Adrenal gland (tissue), 12 donors: Measurements from ENCODE around the gene UBE2N. TPM values are rescaled to one million over a fixed set of nuclear protein-coding genes. Genes with fewer than 3 reads are reported as not detected.

Experiments
- DNase-seq, 7 donors: peaks; one replicate each; pipeline ENCODE4 v3.0.0-alpha.2; 2019 to 2020
- H3K27ac ChIP-seq, 5 donors: fragments of 200-600 bp; sonication (generic) in 4 of 5; 1 replicate in 3 of 5; 2 replicates in 2 of 5; pipeline versions ENCODE4 v1.5.1 to v1.8.0; 2016 to 2020; ENCODE audit warnings: mild to moderate bottlenecking in 1 of 5
- H3K27me3 ChIP-seq: fragments of 200-600 bp; 2 replicates; pipeline ENCODE4 v1.8.0; 2021
- H3K36me3 ChIP-seq, 2 donors: fragments of 200-600 bp; replicated peaks in 1 of 2; 1 replicate in 1 of 2; 2 replicates in 1 of 2; pipeline versions ENCODE4 v1.5.1 to v1.8.0; 2018 to 2022
- H3K4me1 ChIP-seq, 2 donors: fragments of 200-600 bp; replicated peaks in 1 of 2; 1 replicate in 1 of 2; 2 replicates in 1 of 2; pipeline versions ENCODE4 v1.5.1 to v1.8.0; 2018 to 2021
- H3K4me3 ChIP-seq, 4 donors: fragments of 200-600 bp; sonication (generic) in 3 of 4; one replicate each; pipeline ENCODE4 v1.5.1; 2016 to 2018
- H3K9me3 ChIP-seq, 3 donors: fragments of 200-600 bp; sonication (generic) in 1 of 3; replicated peaks in 1 of 3; 1 replicate in 2 of 3; 2 replicates in 1 of 3; pipeline versions ENCODE4 v1.5.1 to v1.8.0; 2016 to 2021
- POLR2A ChIP-seq, 2 donors: fragments of 450-650 bp; IDR thresholded peaks; one replicate each; pipeline ENCODE4 v1.6.1; 2017; ENCODE audit warnings: antibody characterized with exemption in 2 of 2, mild to moderate bottlenecking in 2 of 2, moderate library complexity in 1 of 2
- WGBS, 4 donors: extraction: QIAGEN DNeasy Blood & Tissue Kit in 2 of 4; methylation state at CpG; one replicate each; pipeline versions ENCODE4 v1.1.5 to v1.1.7; 2013 to 2017; 5-methylcytosine and 5-hydroxymethylcytosine counted together
- intact Hi-C, 2 donors: fragments of 100-400 bp; cut with DNase I; formaldehyde crosslinking; loops; one replicate each; pipeline versions ENCODE4 v1.14.1 to v1.15.0; 2022 to 2023
- polyA plus RNA-seq, 3 donors: library from polyadenylated mRNA; stranded (reverse); fragments of 200-250 nt in 2 of 3; fragments of 350-450 nt in 1 of 3; fragmentation: Illumina TruSeq in 1 of 3; extraction: RNeasy Lipid Tissue Mini Kit (QIAGEN cat#74804) in 1 of 3; gene quantifications; one replicate each; pipeline ENCODE4 v1.2.3, GENCODE V29; 2013 to 2014
- total RNA-seq, 9 donors: library from RNA; depleted of rRNA in 4 of 9; stranded (reverse); fragments of >200 nt in 4 of 9; fragments of 120-200 nt in 1 of 9; fragmentation: NEBNext Ultra II Directional in 1 of 9; extraction: Animal tissue kit (Norgen Biotek cat#: 25700) in 1 of 9; gene quantifications; one replicate each; pipeline versions ENCODE4 v1.1.0 to v1.2.4, GENCODE V29; 2013 to 2023
- TF ChIP-seq, protein P1 (sequence below), 6 experiments: fragments of 450-650 bp in 4 of 6; fragments of 200-600 bp in 2 of 6; sonication (generic) in 1 of 6; IDR thresholded peaks; 1 replicate in 5 of 6; 2 replicates in 1 of 6; pipeline versions ENCODE4 v1.5.1 to v1.8.0; 2016 to 2021; ENCODE audit warnings: antibody characterized with exemption in 6 of 6, mild to moderate bottlenecking in 2 of 6, moderate library complexity in 1 of 6
- donor health status: healthy with polysubstance abuse.
- donor health status: Bipolar disorder and iron deficiency.
- donor health status: DM: yes; HTN: yes; CAD: no.
- donor health status: DM: no; HTN: no; CAD: no.
- donor health status: DM: no; HTN: no; CAD: no.
- donor health status: DM: yes; HTN: yes; CAD: no.

UBE2N gene
- total and polyA plus RNA-seq, 12 donors, result 22.1 to 186 (median 68.5) TPM

DNA sequence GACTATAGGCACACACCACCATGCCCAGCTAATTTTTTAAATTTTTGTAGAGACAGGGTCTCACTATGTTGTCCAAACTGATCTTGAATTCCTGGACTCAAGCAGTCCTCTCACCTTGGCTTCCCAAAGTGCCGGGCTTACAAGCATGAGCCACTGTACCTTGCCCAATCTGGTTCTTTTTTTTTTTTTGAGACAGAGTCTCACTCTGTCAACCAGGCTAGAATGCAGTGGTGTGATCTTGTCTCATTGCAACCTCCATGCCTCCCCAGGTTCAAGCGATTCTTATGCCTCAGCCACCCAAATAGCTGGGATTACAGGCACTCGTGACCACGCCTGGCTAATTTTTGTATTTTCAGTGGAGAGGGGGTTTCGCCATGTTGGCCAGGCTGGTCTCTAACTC is 41.0 kb upstream of the UBE2N start:
- intact Hi-C loops, result no loop called here
- Histone ChIP-seq H3K4me1 (no peaks in the 10 kb centered on the region), H3K4me3 (no peak overlapping the region), H3K36me3 (peaks cover 0 to 55% of the 10 kb centered on the region in 2 donors), H3K27ac (no peak overlapping the region), H3K9me3 (no peaks in the 10 kb centered on the region), H3K27me3 (no peaks in the 10 kb centered on the region)
- TF ChIP-seq POLR2A (IDR thresholded peaks at IDR 0.05), result no peak
- TF ChIP-seq, protein P1, sequence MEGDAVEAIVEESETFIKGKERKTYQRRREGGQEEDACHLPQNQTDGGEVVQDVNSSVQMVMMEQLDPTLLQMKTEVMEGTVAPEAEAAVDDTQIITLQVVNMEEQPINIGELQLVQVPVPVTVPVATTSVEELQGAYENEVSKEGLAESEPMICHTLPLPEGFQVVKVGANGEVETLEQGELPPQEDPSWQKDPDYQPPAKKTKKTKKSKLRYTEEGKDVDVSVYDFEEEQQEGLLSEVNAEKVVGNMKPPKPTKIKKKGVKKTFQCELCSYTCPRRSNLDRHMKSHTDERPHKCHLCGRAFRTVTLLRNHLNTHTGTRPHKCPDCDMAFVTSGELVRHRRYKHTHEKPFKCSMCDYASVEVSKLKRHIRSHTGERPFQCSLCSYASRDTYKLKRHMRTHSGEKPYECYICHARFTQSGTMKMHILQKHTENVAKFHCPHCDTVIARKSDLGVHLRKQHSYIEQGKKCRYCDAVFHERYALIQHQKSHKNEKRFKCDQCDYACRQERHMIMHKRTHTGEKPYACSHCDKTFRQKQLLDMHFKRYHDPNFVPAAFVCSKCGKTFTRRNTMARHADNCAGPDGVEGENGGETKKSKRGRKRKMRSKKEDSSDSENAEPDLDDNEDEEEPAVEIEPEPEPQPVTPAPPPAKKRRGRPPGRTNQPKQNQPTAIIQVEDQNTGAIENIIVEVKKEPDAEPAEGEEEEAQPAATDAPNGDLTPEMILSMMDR (IDR thresholded peaks at IDR 0.05), result no peak
- WGBS, 4 donors, result 96 to 99% (median 97%) methylated on average over 5 of the region's 5 CpGs
- DNase-seq, result no peak

DNA sequence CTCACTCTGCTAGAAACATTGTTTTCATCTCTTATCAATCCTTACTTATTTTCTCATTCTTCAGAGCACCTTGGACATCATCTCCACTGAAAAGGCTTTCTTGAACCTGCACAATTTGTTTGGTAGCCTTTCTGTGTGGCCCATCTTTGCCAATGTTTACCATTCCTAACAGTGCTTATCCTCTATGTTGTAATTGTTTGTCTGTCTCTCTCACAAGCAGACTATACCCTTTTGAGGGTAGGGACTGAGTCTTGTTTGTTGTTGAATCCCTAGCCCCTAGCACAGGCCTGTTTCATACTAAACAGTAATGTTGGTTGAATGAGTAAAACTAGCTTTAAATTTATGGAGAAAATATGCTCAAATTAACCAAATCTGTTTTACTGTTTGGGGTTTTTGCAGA is 34.8 kb upstream of the UBE2N start:
- Histone ChIP-seq H3K27me3 (no peaks in the 10 kb centered on the region), H3K36me3 (peaks cover 0 to 48% of the 10 kb centered on the region in 2 donors), H3K27ac (no peak overlapping the region), H3K9me3 (no peaks in the 10 kb centered on the region), H3K4me1 (no peaks in the 10 kb centered on the region), H3K4me3 (no peak overlapping the region)
- TF ChIP-seq, protein P1 (IDR thresholded peaks at IDR 0.05), result no peak
- TF ChIP-seq POLR2A (IDR thresholded peaks at IDR 0.05), result no peak
- DNase-seq, result no peak
- intact Hi-C loops, result no loop called here

DNA sequence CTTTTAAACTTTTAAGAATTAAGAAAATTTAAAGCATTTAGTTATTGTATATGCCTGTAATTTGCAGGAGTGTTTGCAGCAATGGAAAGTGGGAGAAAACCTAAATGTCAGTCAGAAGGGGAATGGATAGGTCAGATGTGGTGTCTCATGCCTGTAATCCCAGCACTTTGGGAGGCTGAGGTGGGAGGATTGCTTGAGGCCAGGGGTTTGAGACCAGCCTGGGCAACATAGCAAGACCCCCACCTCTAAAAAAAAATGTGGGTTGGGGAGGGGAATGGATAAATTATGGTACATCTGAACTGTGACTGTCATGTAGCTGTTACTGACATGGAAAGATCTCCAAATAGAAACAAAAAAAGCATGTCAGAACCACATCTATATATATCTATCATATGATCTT is 27.6 kb upstream of the UBE2N start:
- H3K27ac ChIP-seq, result no peak overlapping the region
- H3K9me3 ChIP-seq, result no peaks in the 10 kb centered on the region
- peak overlapping the region in 1 of 4 donors; percentile 74 for H3K4me3 ChIP-seq
- no peak for TF ChIP-seq POLR2A (IDR thresholded peaks at IDR 0.05)
- intact Hi-C loops, result no loop called here
- DNase-seq, result no peak
- peaks cover 15 to 32% of the 10 kb centered on the region in 2 donors for H3K4me1 ChIP-seq
- H3K36me3 ChIP-seq, result peaks cover 0 to 17% of the 10 kb centered on the region in 2 donors
- no peaks in the 10 kb centered on the region for H3K27me3 ChIP-seq

DNA sequence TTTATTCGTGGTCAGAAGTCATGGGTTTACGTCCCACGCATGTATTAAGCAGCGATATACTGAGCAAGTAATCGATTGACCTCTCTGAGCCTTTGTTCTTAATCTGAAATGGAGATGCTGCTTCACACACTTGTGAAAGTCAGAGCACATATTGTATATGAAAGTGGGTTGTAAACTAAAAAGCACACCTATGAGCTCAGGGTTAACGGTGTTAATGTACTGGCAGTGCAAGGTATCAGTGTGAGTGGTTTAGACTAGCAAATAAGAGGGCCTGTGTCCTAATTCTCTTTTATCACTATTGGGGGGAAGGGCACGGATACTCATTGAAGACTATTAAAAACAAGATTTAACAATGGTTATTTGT is 26.2 kb upstream of the UBE2N start:
- intact Hi-C loops, result no loop called here

More for the DNA sequence above, 26.2 kb upstream of the UBE2N start:
- Histone ChIP-seq H3K9me3 (no peaks in the 10 kb centered on the region), H3K27ac (peak overlapping the region in 3 of 5 donors; percentile 72 to 90 (median 87)), H3K4me3 (peak overlapping the region; percentile 49 to 85 (median 65)), H3K4me1 (peaks cover 15 to 32% of the 10 kb centered on the region in 2 donors), H3K36me3 (peaks cover 0 to 3% of the 10 kb centered on the region in 2 donors), H3K27me3 (no peaks in the 10 kb centered on the region)
- TF ChIP-seq, protein P1 (IDR thresholded peaks at IDR 0.05), result no peak
- TF ChIP-seq POLR2A (IDR thresholded peaks at IDR 0.05), result no peak
- WGBS, 4 donors, result 3 to 6% (median 4%) methylated on average over 7 of the region's 7 CpGs
- no peak for DNase-seq
